SHP77 treated with DMSO at 0.1 percent for 48 hours (cell line): ENCODE measurements around the gene RPL29.
A peak's percentile ranks its signal among the peaks of the same experiment; 100 is the strongest.

Experiments
- DNase-seq: peaks from one replicate; lab custom pipeline; 2025; lab: John Stamatoyannopoulos, UW

RPL29 gene

GRCh38 chr3:52025453-52025852 is 29.8 kb upstream of the RPL29 start:
- no peak for DNase-seq

- DNase-seq, result no peak
These were observed 29.2 kb upstream of the RPL29 start for GRCh38 chr3:52024765-52025452.

- no peak for DNase-seq
These were observed 28.4 kb upstream of the RPL29 start for GRCh38 chr3:52023860-52024764.

GRCh38 chr3:52023101-52023770 is 27.5 kb upstream of the RPL29 start:
- no peak for DNase-seq

GRCh38 chr3:52022323-52023100 is 26.8 kb upstream of the RPL29 start:
- DNase-seq, result no peak

- peak; percentile 51 for DNase-seq
These were observed 26.0 kb upstream of the RPL29 start for GRCh38 chr3:52021489-52022268.

GRCh38 chr3:52020796-52021195 is 25.1 kb upstream of the RPL29 start:
- no peak for DNase-seq

GRCh38 chr3:52019352-52020080 is 23.8 kb upstream of the RPL29 start:
- no peak for DNase-seq

GRCh38 chr3:52018319-52019000 is 22.8 kb upstream of the RPL29 start:
- DNase-seq, result no peak

- DNase-seq, result no peak
These were observed 21.9 kb upstream of the RPL29 start for GRCh38 chr3:52017586-52017985.

GRCh38 chr3:52015438-52016228 is 19.9 kb upstream of the RPL29 start:
- no peak for DNase-seq

- no peak for DNase-seq
These were observed 18.9 kb upstream of the RPL29 start for GRCh38 chr3:52014613-52015012.

GRCh38 chr3:52013802-52014598 is 18.3 kb upstream of the RPL29 start:
- DNase-seq, result no peak

- DNase-seq, result no peak
These were observed 17.0 kb upstream of the RPL29 start for GRCh38 chr3:52012699-52013098.

- DNase-seq, result no peak
These were observed 14.7 kb upstream of the RPL29 start for GRCh38 chr3:52010431-52010830.

- DNase-seq, result no peak
These were observed 11.6 kb upstream of the RPL29 start for GRCh38 chr3:52007291-52007690.

GRCh38 chr3:52006820-52007133 is 11.1 kb upstream of the RPL29 start:
- DNase-seq, result no peak

- no peak for DNase-seq
These were observed 10.5 kb upstream of the RPL29 start for GRCh38 chr3:52006017-52006819.
